HuH-7 (cell line): ENCODE data around the gene IL37.
"Not testable (repeated sequence)": the region's sequence is repeated elsewhere in the genome, so short reads cannot be mapped to it uniquely, and the experiment has no call there.

ENCODE experiments used
- DNase-seq: peaks from one replicate; pipeline ENCODE4 v3.0.0; 2011; ENCODE audit warnings: low spot score

The IL37 gene

GRCh38 chr2:112889976-112890375 is 21.0 kb upstream of the IL37 start:
- no peak for DNase-seq

- no peak for DNase-seq
Observed at GRCh38 chr2:112891385-112891831, 19.6 kb upstream of the IL37 start.

DNA sequence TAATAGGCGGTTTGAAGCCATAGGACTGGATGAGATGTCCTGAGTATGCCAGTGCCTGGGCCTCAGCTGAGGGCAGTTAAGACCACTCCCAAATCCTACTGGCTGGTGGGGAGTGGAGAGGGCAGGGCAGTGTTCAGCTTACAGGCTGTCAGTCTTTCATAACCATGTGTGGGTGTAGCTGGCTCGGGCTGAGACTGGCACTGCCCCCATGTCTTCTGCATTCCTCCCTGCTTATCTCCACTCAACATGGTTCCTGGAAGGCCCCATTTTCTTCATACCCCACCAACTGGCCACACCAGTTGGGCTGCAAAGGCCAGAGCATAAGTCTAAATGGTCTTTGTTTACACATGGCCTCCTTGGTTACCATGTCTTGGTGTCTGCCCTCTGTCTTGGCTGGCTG is 17.2 kb upstream of the IL37 start:
- DNase-seq: no peak

DNA sequence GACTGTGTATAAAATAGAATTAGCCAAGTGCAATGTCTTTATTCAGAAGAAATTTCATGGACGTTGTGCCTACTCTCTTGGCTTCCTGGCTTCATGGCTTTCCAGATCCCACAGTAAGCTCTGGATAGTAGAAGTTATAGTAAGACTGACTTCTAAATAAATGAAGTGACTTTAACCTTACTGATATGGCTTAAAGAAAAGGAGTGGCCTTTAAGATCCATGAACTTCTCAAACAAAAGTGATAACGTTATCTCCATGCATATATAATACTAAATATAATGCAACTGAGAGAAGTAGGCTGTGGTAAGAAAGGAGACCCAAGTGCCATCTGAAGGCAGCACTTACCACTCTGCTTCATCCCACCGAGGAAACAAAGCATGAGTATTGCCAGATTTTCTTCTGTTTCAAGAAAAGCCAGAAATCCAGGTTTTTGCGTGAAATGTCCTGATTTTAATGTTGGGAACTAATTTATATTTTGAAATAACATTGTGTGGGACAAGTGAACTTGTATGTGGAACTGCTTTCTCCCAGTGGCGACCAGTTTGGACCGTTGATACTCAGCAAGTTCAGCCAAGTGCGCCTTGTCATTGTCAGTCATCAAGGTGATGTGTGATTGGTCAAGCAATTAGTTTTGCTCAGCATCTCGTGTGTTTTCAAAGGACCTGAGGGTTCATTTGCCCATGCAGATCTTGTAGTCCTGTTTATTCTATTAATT is 13.9 kb upstream of the IL37 start:
- DNase-seq: no peak

GRCh38 chr2:112897624-112897978 is 13.4 kb upstream of the IL37 start:
- DNase-seq: no peak

GRCh38 chr2:112901431-112902065 is 9.4 kb upstream of the IL37 start:
- DNase-seq: not testable (repeated sequence)

DNA sequence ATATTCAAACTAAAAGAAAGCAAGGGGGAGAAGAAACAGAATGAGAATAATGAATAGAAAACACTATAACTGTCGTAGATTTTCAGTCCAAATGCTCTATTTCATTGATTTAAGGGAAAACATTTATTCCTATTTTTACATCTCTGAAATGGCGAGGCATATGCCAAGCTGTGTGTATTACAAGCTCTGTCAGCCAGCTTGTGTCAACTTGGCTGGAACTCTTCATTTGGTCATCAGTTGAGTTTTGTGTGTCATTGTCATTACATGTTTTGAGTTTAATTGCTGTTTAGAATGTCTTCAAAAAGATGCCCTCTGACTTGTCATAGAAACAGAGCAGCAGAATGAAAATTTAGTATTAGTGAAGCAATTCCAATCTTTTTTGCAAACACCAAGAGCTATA is 8.1 kb upstream of the IL37 start:
- no peak for DNase-seq

DNA sequence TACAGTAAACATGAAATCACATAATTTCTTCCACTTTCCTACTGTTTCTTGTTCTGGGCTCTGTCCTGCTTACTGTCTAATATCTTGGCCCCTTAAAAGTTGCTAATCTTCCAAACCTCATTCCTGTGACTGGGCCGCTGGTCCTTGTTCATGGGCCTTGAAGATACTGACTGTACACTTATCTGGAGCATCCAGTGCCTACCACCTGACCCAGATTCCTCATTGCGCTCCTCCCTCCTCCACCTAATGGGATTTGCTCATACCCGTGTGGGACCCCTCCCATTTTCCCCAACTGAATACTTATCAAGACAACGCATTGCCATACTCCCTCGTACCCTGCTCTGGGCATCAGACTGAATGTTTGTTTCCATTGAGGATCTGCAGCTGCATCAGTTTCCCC is 6.1 kb upstream of the IL37 start:
- no peak for DNase-seq

DNA sequence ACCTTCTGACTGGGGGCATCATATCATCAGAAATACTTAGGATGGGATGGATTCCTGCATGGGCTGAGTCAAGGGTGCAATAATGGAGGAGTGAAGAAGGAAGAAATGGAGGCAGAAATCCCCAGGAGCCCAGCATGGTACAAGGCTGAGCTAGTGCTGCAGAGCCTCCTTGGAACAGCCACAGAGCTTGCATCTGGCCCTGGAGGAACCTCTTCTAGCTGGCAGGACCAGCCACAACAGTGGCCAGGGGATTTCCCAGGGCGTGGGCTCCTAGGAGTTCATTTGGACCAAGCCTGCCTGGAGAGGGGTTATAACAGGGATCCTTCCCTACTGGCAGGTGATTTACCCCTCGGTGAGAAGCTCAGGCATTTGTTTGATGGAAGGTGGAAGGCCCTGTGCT is 4.7 kb upstream of the IL37 start:
- DNase-seq: no peak

DNA sequence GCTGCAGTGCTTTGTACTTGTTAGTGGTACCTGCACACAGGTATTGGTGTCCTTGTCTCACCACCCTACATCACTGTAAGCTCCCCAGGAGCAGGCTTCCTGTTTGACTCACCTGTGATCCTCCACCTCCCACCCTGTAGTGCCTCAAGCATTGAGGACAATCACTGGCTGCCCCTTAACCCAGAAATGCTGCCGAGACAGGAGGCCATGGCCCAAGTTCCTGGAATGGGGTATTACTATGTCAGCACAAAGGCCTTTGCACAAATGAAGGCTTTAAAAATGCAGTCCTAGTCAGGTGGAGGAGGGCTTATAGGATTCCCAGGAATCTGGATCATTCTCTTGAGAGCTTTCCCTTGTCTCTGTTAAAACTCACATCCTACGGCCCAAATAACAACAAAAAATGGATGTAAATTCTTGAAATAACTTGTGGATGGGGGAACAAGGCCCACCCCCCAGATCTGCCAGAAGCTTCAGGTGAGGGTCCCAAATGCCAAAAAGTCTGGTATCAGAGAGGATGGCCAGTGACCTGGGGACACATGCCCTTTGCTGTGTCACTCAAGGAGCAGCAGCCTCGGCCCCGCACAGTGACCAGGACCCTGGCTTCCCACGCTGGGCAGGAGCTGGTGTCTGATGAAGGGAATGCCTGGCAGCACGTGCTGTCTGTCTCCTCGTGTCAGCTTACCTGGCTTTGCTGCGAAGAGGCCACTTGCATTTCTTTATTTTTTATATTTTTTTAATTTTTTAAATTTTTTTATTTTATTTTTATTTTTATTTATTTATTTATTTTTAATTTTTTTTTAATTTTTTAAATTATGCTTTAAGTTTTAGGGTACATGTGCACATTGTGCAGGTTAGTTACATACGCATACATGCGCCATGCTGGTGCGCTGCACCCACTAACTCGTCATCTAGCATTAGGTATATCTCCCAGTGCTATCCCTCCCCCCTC is 3.7 kb upstream of the IL37 start:
- no peak for DNase-seq

GRCh38 chr2:112908559-112908958 is 2.4 kb upstream of the IL37 start:
- not testable (repeated sequence) for DNase-seq

GRCh38 chr2:112910219-112910618 is 746 bp upstream of the IL37 start:
- no peak for DNase-seq

DNA sequence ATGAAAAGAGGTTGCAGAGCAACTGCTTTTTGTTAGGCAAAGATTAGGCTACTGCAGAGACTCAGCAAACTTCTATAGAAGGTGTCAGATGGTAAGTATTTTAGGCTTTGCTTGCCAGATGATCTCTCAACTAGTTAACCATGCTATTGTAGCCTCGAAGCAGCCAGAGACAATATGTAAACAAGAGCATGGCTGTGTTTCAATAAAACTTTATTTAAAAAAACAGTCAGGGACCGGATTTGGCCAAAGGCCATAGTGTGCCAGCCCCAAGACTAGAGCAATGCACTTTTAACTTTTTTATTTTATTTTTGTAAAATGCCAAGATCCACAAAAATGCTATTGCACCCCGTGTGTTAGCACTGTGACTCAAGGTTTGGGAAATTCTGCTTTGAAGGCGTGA is 1.4 kb downstream of the IL37 start:
- no peak for DNase-seq

- no peak for DNase-seq
Observed at GRCh38 chr2:112915300-112916144, 4.6 kb downstream of the IL37 start.

DNA sequence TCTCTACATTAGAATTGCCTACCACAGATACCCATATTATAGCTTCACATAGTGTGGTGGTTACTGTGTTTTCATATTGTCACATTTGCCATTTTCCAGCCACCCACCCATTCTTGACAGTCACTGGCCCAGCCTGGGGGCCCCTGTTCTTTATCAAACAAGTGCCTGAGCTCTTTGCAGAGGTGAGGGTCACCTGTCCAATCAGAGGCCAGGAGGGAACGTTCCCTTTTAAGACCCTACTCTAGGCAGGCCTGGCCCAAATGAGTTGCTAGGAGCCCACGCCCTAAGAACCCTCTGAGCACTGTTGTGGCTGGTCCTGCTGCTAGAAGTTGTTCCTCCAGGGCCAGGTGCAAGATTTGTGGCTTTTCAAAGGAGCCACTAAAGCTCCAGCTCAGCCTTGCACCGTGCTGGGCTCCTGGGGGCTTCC is 5.2 kb downstream of the IL37 start:
- DNase-seq: no peak

GRCh38 chr2:112916625-112917247 is 5.8 kb downstream of the IL37 start:
- no peak for DNase-seq

GRCh38 chr2:112917856-112918255 is 6.9 kb downstream of the IL37 start:
- DNase-seq: no peak

- no peak for DNase-seq
Observed at GRCh38 chr2:112918256-112918655, 7.3 kb downstream of the IL37 start.

DNA sequence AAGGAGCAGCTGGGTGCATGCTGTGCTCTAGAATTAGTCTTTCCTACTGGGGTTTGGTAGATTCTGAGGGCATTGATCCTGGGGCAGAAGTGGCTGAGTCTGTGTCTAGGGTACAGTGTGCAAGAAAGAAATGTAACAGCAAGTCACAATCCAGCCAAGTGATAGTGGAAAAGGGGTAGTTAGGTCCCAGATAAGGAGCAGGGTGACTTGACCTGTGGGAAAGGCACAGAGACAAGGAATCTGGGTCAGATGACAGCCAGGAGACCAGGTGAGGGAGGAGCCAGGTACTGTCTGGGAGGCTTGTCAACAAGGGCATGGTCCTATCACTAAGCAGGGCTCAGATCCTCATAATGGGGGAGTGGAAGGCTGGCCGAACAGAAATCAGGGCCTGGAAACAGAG is 8.1 kb downstream of the IL37 start:
- no peak for DNase-seq

GRCh38 chr2:112920923-112921532 is 10.1 kb downstream of the IL37 start:
- no peak for DNase-seq

- DNase-seq: no peak
Observed at GRCh38 chr2:112921982-112922381, 11.0 kb downstream of the IL37 start.
